Kidney (tissue), 14 donors: ENCODE data around the gene MRPS10. TPM values are rescaled to one million over a fixed set of nuclear protein-coding genes. Genes with fewer than 3 reads are reported as not detected.
"Not testable (repeated sequence)": the region's sequence is repeated elsewhere in the genome, so short reads cannot be mapped to it uniquely, and the experiment has no call there.

Experiments
- DNase-seq, 5 donors: peaks; one replicate each; pipeline ENCODE4 v3.0.0-alpha.2; 2013 to 2020
- FAIRE-seq: peaks from 2 replicates; lab custom pipeline; 2012; peaks lifted over from hg19 to GRCh38; lab: Jason Lieb, UNC
- H3K27ac ChIP-seq, 2 donors: one replicate each; pipeline ENCODE4 v1.7.0; 2013; ENCODE audit warnings: low read depth in 2 of 2, low read length in 2 of 2, inconsistent platforms in 1 of 2
- H3K27me3 ChIP-seq: one replicate; pipeline ENCODE4 v1.7.1; 2013; ENCODE audit warnings: low read length, inconsistent platforms; ENCODE audit not compliant: control insufficient read depth, insufficient read depth
- H3K36me3 ChIP-seq, 3 donors: one replicate each; pipeline versions ENCODE4 v1.7.0 to v1.7.1; 2013; ENCODE audit warnings: low read length in 3 of 3, control low read depth in 1 of 3, inconsistent platforms in 1 of 3; ENCODE audit not compliant: insufficient read depth in 3 of 3, control insufficient read depth in 2 of 3
- H3K4me1 ChIP-seq, 3 donors: one replicate each; pipeline versions ENCODE4 v1.7.0 to v1.7.1; 2013; ENCODE audit warnings: low read length in 3 of 3, inconsistent platforms in 1 of 3, low read depth in 1 of 3; ENCODE audit not compliant: control insufficient read depth in 2 of 3, insufficient read depth in 2 of 3
- H3K4me3 ChIP-seq, 3 donors: one replicate each; pipeline versions ENCODE4 v1.7.0 to v1.8.1; 2013; ENCODE audit warnings: low read length in 3 of 3, control low read depth in 1 of 3, inconsistent platforms in 1 of 3
- H3K9ac ChIP-seq, 3 donors: one replicate each; pipeline versions ENCODE4 v1.7.0 to v1.7.1; 2013; ENCODE audit warnings: low read length in 3 of 3, control low read depth in 1 of 3, inconsistent platforms in 1 of 3
- H3K9me3 ChIP-seq, 3 donors: one replicate each; pipeline versions ENCODE4 v1.7.0 to v1.7.1; 2013; ENCODE audit warnings: low read length in 3 of 3, control low read depth in 1 of 3, inconsistent platforms in 1 of 3; ENCODE audit not compliant: control insufficient read depth in 2 of 3, insufficient read depth in 1 of 3
- intact Hi-C: fragments of 100-400 bp; cut with DNase I; formaldehyde crosslinking; loops from one replicate; pipeline ENCODE4 v1.11.1; 2022
- polyA plus RNA-seq: library from polyadenylated mRNA; stranded (reverse); fragments of 350-450 nt; fragmentation: Illumina TruSeq; extraction: RNeasy Lipid Tissue Mini Kit (QIAGEN cat#74804); gene quantifications from one replicate; pipeline ENCODE4 v1.2.3, GENCODE V29; 2014; ENCODE audit warnings: low read depth, low replicate concordance; ENCODE audit not compliant: insufficient read depth
- total RNA-seq: library from RNA; stranded (reverse); fragmentation: NEBNext Ultra II Directional; extraction: Animal tissue kit (Norgen Biotek cat#: 25700); gene quantifications from one replicate; pipeline ENCODE4 v1.2.1, GENCODE V29; 2021
- TF ChIP-seq, protein P1 (sequence below): IDR thresholded peaks from 3 replicates; pipeline ENCODE4 v1.5.1; 2012; ENCODE audit warnings: mild to moderate bottlenecking, moderate library complexity, borderline replicate concordance; ENCODE audit not compliant: insufficient read depth; ENCODE audit errors: extremely low read depth
- donor health status: control.
- donor health status: control.
- donor health status: control.
- donor health status: control.
- donor health status: control.
- donor health status: DM: yes; HTN: yes; CAD: no.
- donor health status: Normal renal cell carcinoma (clear cell type).

Gene MRPS10
- total and polyA plus RNA-seq, 2 donors from 2014 or later = 28.0 to 39.6 TPM

DNA sequence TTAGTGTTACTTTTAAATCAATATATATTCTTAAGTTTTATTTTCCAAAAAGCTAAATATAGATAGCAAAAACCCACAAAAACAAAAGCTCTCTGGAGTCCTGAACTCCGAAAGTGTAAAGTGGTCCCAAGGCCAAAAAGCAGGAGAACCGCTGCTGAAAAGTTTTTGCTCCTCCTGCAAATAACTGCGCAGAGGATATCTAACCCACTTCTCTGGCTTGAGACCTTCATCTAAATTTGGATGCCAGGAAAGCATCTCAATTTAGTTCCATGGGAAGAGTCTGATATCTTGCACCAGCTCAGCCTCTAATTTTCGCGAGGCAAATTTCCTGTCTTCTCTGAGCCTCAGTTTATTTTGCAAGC lies 523 bp downstream of the MRPS10 start:
- H3K9ac ChIP-seq = peak overlapping the region; percentile 82 to 95 (median 83)
- DNase-seq = no peak
- FAIRE-seq = no peak
- intact Hi-C loops = no loop called here
- no peaks in the 10 kb centered on the region for H3K27me3 ChIP-seq
- TF ChIP-seq, protein P1, sequence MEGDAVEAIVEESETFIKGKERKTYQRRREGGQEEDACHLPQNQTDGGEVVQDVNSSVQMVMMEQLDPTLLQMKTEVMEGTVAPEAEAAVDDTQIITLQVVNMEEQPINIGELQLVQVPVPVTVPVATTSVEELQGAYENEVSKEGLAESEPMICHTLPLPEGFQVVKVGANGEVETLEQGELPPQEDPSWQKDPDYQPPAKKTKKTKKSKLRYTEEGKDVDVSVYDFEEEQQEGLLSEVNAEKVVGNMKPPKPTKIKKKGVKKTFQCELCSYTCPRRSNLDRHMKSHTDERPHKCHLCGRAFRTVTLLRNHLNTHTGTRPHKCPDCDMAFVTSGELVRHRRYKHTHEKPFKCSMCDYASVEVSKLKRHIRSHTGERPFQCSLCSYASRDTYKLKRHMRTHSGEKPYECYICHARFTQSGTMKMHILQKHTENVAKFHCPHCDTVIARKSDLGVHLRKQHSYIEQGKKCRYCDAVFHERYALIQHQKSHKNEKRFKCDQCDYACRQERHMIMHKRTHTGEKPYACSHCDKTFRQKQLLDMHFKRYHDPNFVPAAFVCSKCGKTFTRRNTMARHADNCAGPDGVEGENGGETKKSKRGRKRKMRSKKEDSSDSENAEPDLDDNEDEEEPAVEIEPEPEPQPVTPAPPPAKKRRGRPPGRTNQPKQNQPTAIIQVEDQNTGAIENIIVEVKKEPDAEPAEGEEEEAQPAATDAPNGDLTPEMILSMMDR = no peak
- no peaks in the 10 kb centered on the region for H3K9me3 ChIP-seq
- H3K27ac ChIP-seq = no peak overlapping the region
- peak overlapping the region; percentile 85 to 99 (median 95) for H3K4me3 ChIP-seq
- H3K4me1 ChIP-seq = peaks cover 0 to 6% (median 3%) of the 10 kb centered on the region in 3 donors
- H3K36me3 ChIP-seq = peaks cover under 1 to 11% (median 5%) of the 10 kb centered on the region in 3 donors

DNA sequence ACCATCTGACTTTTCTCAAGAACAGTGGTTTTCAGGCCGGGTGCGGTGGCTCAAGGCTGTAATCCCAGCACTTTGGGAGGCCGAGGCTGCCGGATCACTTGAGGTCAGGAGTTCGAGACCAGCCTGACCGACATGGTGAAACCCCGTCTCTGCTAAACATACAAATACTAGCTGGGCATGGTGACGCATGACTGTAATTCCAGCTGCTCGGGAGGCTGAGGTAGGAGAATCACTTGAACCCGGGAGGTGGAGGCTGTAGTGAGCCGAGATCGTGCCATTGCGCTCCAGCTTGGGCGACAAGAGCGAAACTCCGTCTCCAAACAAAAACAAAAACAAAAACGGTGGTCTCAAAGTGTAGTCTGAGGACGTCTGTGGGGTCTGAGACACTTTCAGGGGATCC lies 1.2 kb downstream of the MRPS10 start:
- H3K27me3 ChIP-seq, H3K9me3 ChIP-seq, H3K4me1 ChIP-seq, intact Hi-C loops, DNase-seq, H3K27ac ChIP-seq, FAIRE-seq, H3K9ac ChIP-seq: not testable (repeated sequence)
- Histone ChIP-seq H3K4me3 (peak overlapping the region in 2 of 3 donors; percentile 95 to 99), H3K36me3 (peaks cover 2 to 17% (median 5%) of the 10 kb centered on the region in 3 donors)

DNA sequence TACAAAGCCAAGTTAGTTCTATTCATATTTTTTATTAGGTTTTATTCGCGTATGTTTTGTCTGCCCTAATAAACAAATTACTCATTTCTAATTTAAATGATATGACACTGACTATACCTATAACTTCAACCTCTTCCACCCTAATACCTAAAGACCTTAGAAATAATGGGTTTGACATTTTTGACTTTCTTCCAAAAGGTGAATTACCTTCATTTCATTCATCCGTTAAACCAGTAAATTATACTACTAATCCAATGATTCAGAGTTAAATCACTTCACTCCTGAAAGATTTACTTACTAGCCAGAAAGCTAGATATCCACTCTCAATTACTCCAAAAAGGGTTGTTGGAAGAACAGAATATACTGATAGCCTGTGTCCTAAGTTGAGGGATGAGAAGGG lies 5.2 kb downstream of the MRPS10 start:
- H3K27ac ChIP-seq = no peak overlapping the region
- peaks cover 0 to 6% (median 3%) of the 10 kb centered on the region in 3 donors for H3K4me1 ChIP-seq
- intact Hi-C loops = no loop called here
- no peak overlapping the region for H3K9ac ChIP-seq
- peaks cover 5 to 53% (median 23%) of the 10 kb centered on the region in 3 donors for H3K36me3 ChIP-seq
- no peak overlapping the region for H3K4me3 ChIP-seq
- TF ChIP-seq, protein P1 = no peak
- DNase-seq (no peak), FAIRE-seq (no peak)
- no peaks in the 10 kb centered on the region for H3K9me3 ChIP-seq
- H3K27me3 ChIP-seq = no peaks in the 10 kb centered on the region

DNA sequence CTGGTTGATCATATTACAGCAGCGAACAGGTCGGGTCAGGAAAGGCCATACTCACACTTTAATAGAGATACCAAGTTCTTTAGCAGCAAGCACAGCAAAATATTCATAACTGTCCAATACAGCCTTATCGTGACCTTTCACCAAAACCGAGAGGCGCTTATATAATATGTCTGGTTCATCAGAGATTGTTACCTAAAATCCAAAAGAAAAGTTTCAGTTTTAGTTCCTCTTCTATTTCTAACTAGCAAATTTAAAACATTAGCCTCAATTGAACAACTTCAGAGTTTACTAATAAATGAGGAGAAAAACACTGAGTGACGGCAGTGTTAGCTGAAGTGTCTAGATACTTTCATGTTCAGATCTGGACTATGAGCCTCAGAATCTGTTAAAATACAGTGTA lies 5.9 kb downstream of the MRPS10 start:
- no peaks in the 10 kb centered on the region for H3K27me3 ChIP-seq
- no peak for DNase-seq
- H3K4me3 ChIP-seq = no peak overlapping the region
- no peaks in the 10 kb centered on the region for H3K9me3 ChIP-seq
- H3K9ac ChIP-seq = no peak overlapping the region
- intact Hi-C loops = no loop called here
- no peak overlapping the region for H3K27ac ChIP-seq
- TF ChIP-seq, protein P1 = no peak
- no peak for FAIRE-seq
- H3K4me1 ChIP-seq = peaks cover 0 to 5% (median 3%) of the 10 kb centered on the region in 3 donors
- H3K36me3 ChIP-seq = peaks cover 5 to 53% (median 23%) of the 10 kb centered on the region in 3 donors
